KMS-11 (cell line): ENCODE data around the gene PIK3R1.

Experiments
- H2AFZ ChIP-seq: fragments of 200-600 bp; sonication (generic); 2 replicates; pipeline ENCODE4 v1.6.1; 2016; ENCODE audit warnings: antibody characterized with exemption, mixed run types, low read depth
- H3K27ac ChIP-seq: fragments of 200-600 bp; sonication (generic); 2 replicates; pipeline ENCODE4 v1.6.1; 2016; ENCODE audit warnings: mild to moderate bottlenecking, mixed run types
- H3K27me3 ChIP-seq: fragments of 200-600 bp; sonication (generic); 2 replicates; pipeline ENCODE4 v1.6.1; 2017; ENCODE audit warnings: mild to moderate bottlenecking, low read depth, mixed run types, moderate library complexity; ENCODE audit not compliant: insufficient read depth
- H3K36me3 ChIP-seq: fragments of 200-600 bp; sonication (generic); 2 replicates; pipeline ENCODE4 v1.6.1; 2017; ENCODE audit warnings: mild to moderate bottlenecking, mixed run types; ENCODE audit not compliant: insufficient read depth
- H3K4me1 ChIP-seq: fragments of 200-600 bp; sonication (generic); 2 replicates; pipeline ENCODE4 v1.6.1; 2016; ENCODE audit warnings: mild to moderate bottlenecking, low read depth, mixed run types; ENCODE audit not compliant: poor library complexity, severe bottlenecking
- H3K4me2 ChIP-seq: fragments of 200-600 bp; sonication (generic); 2 replicates; pipeline ENCODE4 v1.7.0; 2016; ENCODE audit warnings: mild to moderate bottlenecking, mixed run types
- H3K4me3 ChIP-seq: fragments of 200-600 bp; sonication (generic); IDR thresholded peaks from 2 replicates; pipeline ENCODE4 v1.6.1; 2017; ENCODE audit warnings: low read depth, low read length, mixed read lengths; ENCODE audit not compliant: insufficient read depth
- H3K79me2 ChIP-seq: fragments of 200-600 bp; sonication (generic); 2 replicates; pipeline ENCODE4 v1.6.1; 2016; ENCODE audit warnings: low read depth, mixed run types; ENCODE audit not compliant: insufficient read depth
- H3K9ac ChIP-seq: fragments of 200-600 bp; sonication (generic); 2 replicates; pipeline ENCODE4 v1.6.1; 2016; ENCODE audit warnings: mild to moderate bottlenecking, mixed run types
- H4K20me1 ChIP-seq: fragments of 200-600 bp; sonication (generic); 2 replicates; pipeline ENCODE4 v1.6.1; 2016; ENCODE audit warnings: mild to moderate bottlenecking, mixed run types; ENCODE audit not compliant: insufficient read depth
- TF ChIP-seq, protein P1 (sequence below): fragments of 200-600 bp; sonication (generic); conservative IDR thresholded peaks from 2 replicates; pipeline ENCODE4 v1.6.1; 2017; ENCODE audit warnings: low read depth, mild to moderate bottlenecking, antibody characterized with exemption, low read length, moderate library complexity, mixed read lengths

Gene PIK3R1

GRCh38 chr5:68350176-68350575, 134.6 kb downstream of the PIK3R1 start:
- Histone ChIP-seq H4K20me1 (no peaks in the 10 kb centered on the region), H3K4me1 (peaks cover 5% of the 10 kb centered on the region), H3K27ac (no peak overlapping the region)

More at GRCh38 chr5:68350176-68350575, 134.6 kb downstream of the PIK3R1 start:
- no peaks in the 10 kb centered on the region for H3K36me3 ChIP-seq
- TF ChIP-seq, protein P1, sequence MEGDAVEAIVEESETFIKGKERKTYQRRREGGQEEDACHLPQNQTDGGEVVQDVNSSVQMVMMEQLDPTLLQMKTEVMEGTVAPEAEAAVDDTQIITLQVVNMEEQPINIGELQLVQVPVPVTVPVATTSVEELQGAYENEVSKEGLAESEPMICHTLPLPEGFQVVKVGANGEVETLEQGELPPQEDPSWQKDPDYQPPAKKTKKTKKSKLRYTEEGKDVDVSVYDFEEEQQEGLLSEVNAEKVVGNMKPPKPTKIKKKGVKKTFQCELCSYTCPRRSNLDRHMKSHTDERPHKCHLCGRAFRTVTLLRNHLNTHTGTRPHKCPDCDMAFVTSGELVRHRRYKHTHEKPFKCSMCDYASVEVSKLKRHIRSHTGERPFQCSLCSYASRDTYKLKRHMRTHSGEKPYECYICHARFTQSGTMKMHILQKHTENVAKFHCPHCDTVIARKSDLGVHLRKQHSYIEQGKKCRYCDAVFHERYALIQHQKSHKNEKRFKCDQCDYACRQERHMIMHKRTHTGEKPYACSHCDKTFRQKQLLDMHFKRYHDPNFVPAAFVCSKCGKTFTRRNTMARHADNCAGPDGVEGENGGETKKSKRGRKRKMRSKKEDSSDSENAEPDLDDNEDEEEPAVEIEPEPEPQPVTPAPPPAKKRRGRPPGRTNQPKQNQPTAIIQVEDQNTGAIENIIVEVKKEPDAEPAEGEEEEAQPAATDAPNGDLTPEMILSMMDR = no peak
- no peak overlapping the region for H3K4me3 ChIP-seq
- H3K27me3 ChIP-seq = no peaks in the 10 kb centered on the region
- H3K9ac ChIP-seq = no peak overlapping the region
- H2AFZ ChIP-seq = no peak overlapping the region
- no peak overlapping the region for H3K4me2 ChIP-seq
- no peaks in the 10 kb centered on the region for H3K79me2 ChIP-seq
